ENCODE results near the gene ETV7. TPM values are rescaled to one million over a fixed set of nuclear protein-coding genes. Genes with fewer than 3 reads are reported as not detected.
A peak's percentile ranks its signal among the peaks of the same experiment; 100 is the strongest.

Gene ETV7
- total and polyA plus RNA-seq, 2 of the 13 experiments (the other 11 are each of a cell fraction or from before 2014, with no cell fraction given), result not detected

GRCh38 chr6:36423101-36423824 lies 35.8 kb upstream of the ETV7 start (continued):
- TF ChIP-seq PATZ1 (CRISPR knock-in tag; IDR thresholded peaks at IDR 0.05) (peak; percentile 40; the same call in 1 of the 2 replicates), ZHX1 (CRISPR knock-in tag; IDR thresholded peaks at IDR 0.05; ENCODE audit: low read depth) (peak; percentile 57; the same call in 1 of the 2 replicates), SIN3A (IDR thresholded peaks at IDR 0.05; ENCODE audit: borderline replicate concordance, low read depth, low read length) (0 out of 2 replicates have a peak, but pooled peaks have one; percentile 43), ZIK1 (CRISPR knock-in tag; IDR thresholded peaks at IDR 0.05; ENCODE audit: borderline replicate concordance, low read depth) (0 out of 2 replicates have a peak, but pooled peaks have one; percentile 61), HNRNPUL1 (IDR thresholded peaks at IDR 0.05; ENCODE audit: low read depth, low read length) (no peak), ZSCAN29 (CRISPR knock-in tag; conservative IDR thresholded peaks at IDR 0.05) (0 out of 2 replicates have a peak, but pooled peaks have one; percentile 41), TAF1 (CRISPR knock-in tag; IDR thresholded peaks at IDR 0.05) (peak; percentile 69; the same call in 1 of the 2 replicates), ZNF335 (CRISPR knock-in tag; IDR thresholded peaks at IDR 0.05) (no peak), ATF4 (CRISPR knock-in tag; IDR thresholded peaks at IDR 0.05) (peak in 1 of 2 experiments; percentile 66; a peak in 2 of 4 replicates), ZBED4 (CRISPR knock-in tag; IDR thresholded peaks at IDR 0.05; ENCODE audit: borderline replicate concordance) (peak; percentile 93), ZNF546 (CRISPR knock-in tag; conservative IDR thresholded peaks at IDR 0.05) (peak; percentile 85; the same call in 1 of the 2 replicates), FOXP1 (IDR thresholded peaks at IDR 0.05) (no peak), FOXP1 (CRISPR knock-in tag; IDR thresholded peaks at IDR 0.05) (no peak), JARID2 (CRISPR knock-in tag; IDR thresholded peaks at IDR 0.05; ENCODE audit: insufficient replicate concordance) (peak; percentile 69), MYNN (CRISPR knock-in tag; IDR thresholded peaks at IDR 0.05; ENCODE audit: low read depth) (peak; percentile 98), EP300 (IDR thresholded peaks at IDR 0.05; ENCODE audit: low read depth in 2 of 2, low read length in 2 of 2) (no peak), EP300 (CRISPR knock-in tag; IDR thresholded peaks at IDR 0.05; ENCODE audit: borderline replicate concordance) (no peak), TEAD2 (CRISPR knock-in tag; IDR thresholded peaks at IDR 0.05) (no peak), ZNF720 (CRISPR knock-in tag; IDR thresholded peaks at IDR 0.05) (no peak), DNMT3B (CRISPR knock-in tag; conservative IDR thresholded peaks at IDR 0.05) (0 out of 2 replicates have a peak, but pooled peaks have one; percentile 16)
